Pancreas (tissue), 10 donors: Measurements from ENCODE around the gene GSTM3. TPM values are rescaled to one million over a fixed set of nuclear protein-coding genes. Genes with fewer than 3 reads are reported as not detected.

Experiments used
- ATAC-seq, 4 donors: fragments of 200-7000 bp; cut with Tn5 transposase; one replicate each; pipeline versions ENCODE4 v1.8.0 to v1.9.1; 2020; ENCODE audit warnings: mild to moderate bottlenecking in 4 of 4, moderate library complexity in 4 of 4
- DNase-seq, 6 donors: peaks; one replicate each; pipeline ENCODE4 v3.0.0-alpha.2; 2020
- FAIRE-seq: peaks from 2 replicates; lab custom pipeline; 2012; peaks lifted over from hg19 to GRCh38; lab: Jason Lieb, UNC
- H3K27ac ChIP-seq, 4 donors: fragments of 200-600 bp; sonication (generic); 1 replicate in 3 of 4; 2 replicates in 1 of 4; pipeline versions ENCODE4 v1.5.0 to v1.8.0; 2020
- H3K27me3 ChIP-seq, 4 donors: fragments of 200-600 bp; one replicate each; pipeline ENCODE4 v1.8.0; 2021
- H3K36me3 ChIP-seq, 3 donors: fragments of 200-600 bp; sonication (generic) in 1 of 3; one replicate each; pipeline versions ENCODE4 v1.5.0 to v1.8.0; 2020 to 2021
- H3K4me1 ChIP-seq, 3 donors: fragments of 200-600 bp; one replicate each; pipeline ENCODE4 v1.8.0; 2021
- H3K4me3 ChIP-seq, 4 donors: fragments of 200-600 bp; sonication (generic) in 2 of 4; one replicate each; pipeline versions ENCODE4 v1.5.0 to v1.8.0; 2020 to 2021
- H3K9me3 ChIP-seq, 4 donors: fragments of 200-600 bp; one replicate each; pipeline ENCODE4 v1.8.0; 2021
- WGBS, 2 donors: extraction: QIAGEN DNeasy Blood & Tissue Kit; methylation state at CpG; one replicate each; pipeline ENCODE4 v1.1.7; 2013; 5-methylcytosine and 5-hydroxymethylcytosine counted together
- intact Hi-C, 3 donors: fragments of 100-400 bp; cut with DNase I; formaldehyde crosslinking; loops; one replicate each; pipeline versions ENCODE4 v1.11.1 to v1.14.2; 2022
- polyA plus RNA-seq, 2 donors: library from polyadenylated mRNA; stranded (reverse); fragments of 200-250 nt; gene quantifications; one replicate each; pipeline ENCODE4 v1.2.3, GENCODE V29; 2013
- total RNA-seq, 6 donors: library from RNA; stranded (reverse); fragmentation: NEBNext Ultra II Directional in 4 of 6; extraction: Animal tissue kit (Norgen Biotek cat#: 25700) in 4 of 6; gene quantifications; one replicate each; pipeline versions ENCODE4 v1.2.1 to v1.2.4, GENCODE V29; 2021 to 2023
- TF ChIP-seq, protein P1 (sequence below), 4 donors: fragments of 200-600 bp; sonication (generic) in 3 of 4; IDR thresholded peaks; one replicate each; pipeline versions ENCODE4 v1.5.0 to v1.8.0; 2021; ENCODE audit warnings: antibody characterized with exemption in 4 of 4
- donor health status: healthy with polysubstance abuse.
- donor health status: DM: no; HTN: no; CAD: no; lungs with moderate emphysema.
- donor health status: DM: no; HTN: no; CAD: no.
- donor health status: control.
- donor health status: control.
- donor health status: Bipolar disorder and iron deficiency.
- donor health status: DM: yes; HTN: yes; CAD: no.
- donor health status: DM: no; HTN: no; CAD: no.
- donor health status: DM: no; HTN: no; CAD: no.
- donor health status: DM: yes; HTN: yes; CAD: no.

Gene GSTM3
- total and polyA plus RNA-seq, 8 donors: 13.9 to 58.1 (median 24.7) TPM

DNA sequence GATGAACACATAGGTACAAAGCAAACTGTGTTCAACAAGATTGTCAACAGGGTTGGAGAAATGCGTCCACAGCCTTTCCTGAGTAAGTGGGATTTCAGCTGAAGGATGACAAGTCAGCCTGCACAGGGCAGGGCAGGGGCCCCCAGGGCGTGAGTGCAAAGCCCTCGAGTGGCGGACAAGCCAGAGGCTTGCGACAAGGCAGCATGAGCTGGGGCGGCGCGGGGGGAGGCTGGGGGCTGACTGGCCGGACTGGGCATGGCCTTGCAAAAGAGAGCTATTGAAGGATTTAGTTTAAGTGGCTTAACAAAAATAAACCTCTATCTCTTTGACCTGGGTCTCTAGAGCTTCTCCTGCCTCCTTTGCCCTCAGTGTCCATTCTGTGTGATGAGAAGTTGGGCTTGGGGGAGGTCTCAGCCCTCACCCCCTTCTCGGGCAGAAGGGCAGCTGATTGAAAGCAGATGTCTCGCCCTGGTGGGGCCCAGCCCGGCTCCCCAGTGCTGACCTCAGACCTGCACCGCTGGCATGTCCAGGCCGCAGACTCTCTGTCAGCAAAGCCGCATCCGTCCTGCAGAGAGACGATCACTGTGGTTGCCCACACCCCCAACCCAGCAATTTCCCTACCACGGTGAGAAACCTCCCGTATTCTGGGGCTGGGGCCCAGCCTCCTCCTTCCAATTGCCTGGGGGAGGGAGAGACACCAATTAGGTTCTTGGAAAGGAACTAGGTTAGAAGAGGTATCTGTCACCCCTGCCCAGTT lies 47.2 kb upstream of the GSTM3 start:
- Histone ChIP-seq H3K4me1 (peaks cover 0 to 11% (median 0%) of the 10 kb centered on the region in 3 donors), H3K4me3 (no peak overlapping the region), H3K27me3 (no peaks in the 10 kb centered on the region), H3K27ac (no peak overlapping the region), H3K9me3 (no peaks in the 10 kb centered on the region), H3K36me3 (no peaks in the 10 kb centered on the region)
- 91 to 93% methylated on average over 19 of the region's 19 CpGs for WGBS, 2 donors
- intact Hi-C loops: no loop called here
- FAIRE-seq (no peak), DNase-seq (peak in 2 of 6 donors; percentile 14 to 38), ATAC-seq (no peak)
- TF ChIP-seq, protein P1, sequence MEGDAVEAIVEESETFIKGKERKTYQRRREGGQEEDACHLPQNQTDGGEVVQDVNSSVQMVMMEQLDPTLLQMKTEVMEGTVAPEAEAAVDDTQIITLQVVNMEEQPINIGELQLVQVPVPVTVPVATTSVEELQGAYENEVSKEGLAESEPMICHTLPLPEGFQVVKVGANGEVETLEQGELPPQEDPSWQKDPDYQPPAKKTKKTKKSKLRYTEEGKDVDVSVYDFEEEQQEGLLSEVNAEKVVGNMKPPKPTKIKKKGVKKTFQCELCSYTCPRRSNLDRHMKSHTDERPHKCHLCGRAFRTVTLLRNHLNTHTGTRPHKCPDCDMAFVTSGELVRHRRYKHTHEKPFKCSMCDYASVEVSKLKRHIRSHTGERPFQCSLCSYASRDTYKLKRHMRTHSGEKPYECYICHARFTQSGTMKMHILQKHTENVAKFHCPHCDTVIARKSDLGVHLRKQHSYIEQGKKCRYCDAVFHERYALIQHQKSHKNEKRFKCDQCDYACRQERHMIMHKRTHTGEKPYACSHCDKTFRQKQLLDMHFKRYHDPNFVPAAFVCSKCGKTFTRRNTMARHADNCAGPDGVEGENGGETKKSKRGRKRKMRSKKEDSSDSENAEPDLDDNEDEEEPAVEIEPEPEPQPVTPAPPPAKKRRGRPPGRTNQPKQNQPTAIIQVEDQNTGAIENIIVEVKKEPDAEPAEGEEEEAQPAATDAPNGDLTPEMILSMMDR (IDR thresholded peaks at IDR 0.05): no peak

DNA sequence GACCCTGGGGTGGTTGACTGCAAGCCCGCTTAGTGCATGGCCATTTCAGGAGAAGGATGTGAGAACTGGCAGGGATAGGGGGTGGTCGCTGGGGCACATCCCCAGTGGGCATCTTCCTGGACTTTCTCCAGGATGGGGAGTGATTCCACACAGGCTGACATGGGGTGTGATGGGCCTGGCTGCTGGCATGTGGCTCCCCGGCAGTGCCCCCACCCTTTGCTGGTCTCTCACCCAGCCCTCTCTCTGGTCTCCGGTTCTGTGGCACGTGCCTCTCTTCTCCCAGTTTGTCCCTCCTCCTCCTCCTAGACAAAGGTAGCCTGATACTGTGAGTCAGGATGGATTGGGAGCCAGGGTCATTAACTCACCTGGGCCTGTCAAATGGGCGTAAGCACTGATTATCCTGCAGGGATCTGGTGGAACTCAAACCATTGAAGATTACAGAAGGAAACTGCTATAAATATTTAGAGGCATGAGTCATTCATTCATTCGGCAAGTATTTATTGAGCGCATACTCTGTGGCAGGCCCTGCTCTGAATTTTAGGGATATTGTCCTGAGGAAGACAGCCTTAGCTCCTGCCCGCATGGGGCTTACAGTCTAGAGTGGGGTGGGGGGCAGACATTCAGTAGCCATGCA lies 46.5 kb upstream of the GSTM3 start:
- Histone ChIP-seq H3K36me3 (no peaks in the 10 kb centered on the region), H3K27ac (no peak overlapping the region), H3K4me3 (no peak overlapping the region), H3K27me3 (no peaks in the 10 kb centered on the region), H3K4me1 (peaks cover 0 to 6% (median 0%) of the 10 kb centered on the region in 3 donors), H3K9me3 (no peaks in the 10 kb centered on the region)
- ATAC-seq (no peak), DNase-seq (peak in 1 of 6 donors; percentile 32), FAIRE-seq (no peak)
- intact Hi-C loops: no loop called here
- TF ChIP-seq, protein P1 (IDR thresholded peaks at IDR 0.05): no peak
- WGBS, 2 donors: 86 to 93% methylated on average over 9 of the region's 9 CpGs

DNA sequence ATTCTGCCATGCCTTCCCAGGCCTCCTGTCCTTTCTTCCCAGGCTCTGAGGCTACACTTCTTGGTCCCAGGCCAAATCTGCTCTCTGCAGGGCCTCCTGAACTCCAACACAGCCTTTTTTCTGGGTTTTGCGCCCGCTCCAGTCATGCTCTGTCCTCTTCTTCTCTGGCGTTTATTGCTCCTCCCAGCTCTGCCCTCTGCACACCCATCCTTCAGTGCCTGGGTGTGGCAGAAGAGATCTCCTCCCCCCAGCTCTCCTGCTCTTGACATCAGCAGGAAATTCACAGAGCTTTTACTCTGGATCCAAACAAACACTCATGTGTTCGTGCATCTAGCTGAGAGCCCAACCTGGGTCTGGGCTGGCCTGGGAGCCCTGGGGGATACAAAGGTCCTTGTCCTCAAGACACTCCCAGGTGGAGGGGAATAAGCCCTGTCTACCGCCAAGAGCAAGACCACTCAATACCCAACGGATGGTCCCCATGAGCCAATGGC lies 45.7 kb upstream of the GSTM3 start:
- TF ChIP-seq, protein P1 (IDR thresholded peaks at IDR 0.05): no peak

DNA sequence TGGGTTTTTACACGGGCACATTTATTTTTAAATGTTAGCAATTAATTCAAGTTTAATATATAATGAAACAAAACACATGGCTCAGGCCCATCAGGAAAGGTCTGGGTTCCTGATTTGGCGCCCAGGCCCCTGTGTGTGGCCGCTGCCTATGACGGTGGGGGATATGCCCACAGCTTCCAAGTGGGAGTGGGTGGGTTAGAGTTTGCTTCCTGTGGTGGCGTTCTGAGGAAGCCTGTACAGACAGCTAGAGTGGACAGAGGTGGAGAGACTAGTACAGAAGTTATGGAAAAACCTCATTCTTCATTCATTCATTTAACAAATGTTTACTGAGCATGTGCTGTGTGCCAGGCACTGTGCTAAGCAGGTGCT lies 45.3 kb upstream of the GSTM3 start:
- Histone ChIP-seq H3K27ac (no peak overlapping the region), H3K27me3 (no peaks in the 10 kb centered on the region), H3K9me3 (no peaks in the 10 kb centered on the region), H3K36me3 (no peaks in the 10 kb centered on the region), H3K4me1 (no peaks in the 10 kb centered on the region), H3K4me3 (no peak overlapping the region)
- TF ChIP-seq, protein P1 (IDR thresholded peaks at IDR 0.05): no peak
- FAIRE-seq (no peak), ATAC-seq (no peak), DNase-seq (peak in 2 of 6 donors; percentile 4 to 26)
- WGBS, 2 donors: 71 to 72% methylated on average over 5 of the region's 5 CpGs
- intact Hi-C loops: no loop called here

More for the DNA sequence above, 45.7 kb upstream of the GSTM3 start:
- FAIRE-seq (no peak), ATAC-seq (peak in 3 of 4 donors; percentile 27 to 58 (median 45)), DNase-seq (peak in 1 of 6 donors; percentile 42)
- H3K27ac ChIP-seq: no peak overlapping the region
- no peaks in the 10 kb centered on the region for H3K9me3 ChIP-seq
- H3K4me1 ChIP-seq: no peaks in the 10 kb centered on the region
- H3K36me3 ChIP-seq: no peaks in the 10 kb centered on the region
- no peak overlapping the region for H3K4me3 ChIP-seq
- no peaks in the 10 kb centered on the region for H3K27me3 ChIP-seq
- 72 to 83% methylated on average over 6 of the region's 6 CpGs for WGBS, 2 donors
- intact Hi-C loops: no loop called here
